Left cardiac atrium (tissue), 4 donors: ENCODE measurements around the gene CELF2. TPM values are rescaled to one million over a fixed set of nuclear protein-coding genes. Genes with fewer than 3 reads are reported as not detected.
"Not testable (repeated sequence)": the region's sequence is repeated elsewhere in the genome, so short reads cannot be mapped to it uniquely, and the experiment has no call there.

ENCODE experiments used
- ATAC-seq, 2 donors: fragments of 200-7000 bp; cut with Tn5 transposase; one replicate each; pipeline ENCODE4 v1.9.1; 2020; ENCODE audit warnings: mild to moderate bottlenecking in 2 of 2, moderate library complexity in 2 of 2
- DNase-seq: peaks from one replicate; pipeline ENCODE4 v3.0.0-alpha.2; 2020
- intact Hi-C, 2 donors: fragments of 100-400 bp; cut with DNase I; formaldehyde crosslinking; loops; one replicate each; pipeline versions ENCODE4 v1.14.1 to v1.15.1; 2022 to 2023
- total RNA-seq, 2 donors: library from RNA; stranded (reverse); fragmentation: NEBNext Ultra II Directional; extraction: Animal tissue kit (Norgen Biotek cat#: 25700); gene quantifications; one replicate each; pipeline ENCODE4 v1.2.1, GENCODE V29; 2021
- donor health status: DM: no; HTN: yes; CAD: no.
- donor health status: DM: no; HTN: yes; CAD: no; lungs with severe emphysema.
- donor health status: DM: yes; HTN: yes; CAD: no.
- donor health status: Dilated cardiomyopathy.

Gene CELF2
- total RNA-seq, 2 donors from 2014 or later = 68.4 to 72.5 TPM

GRCh38 chr10:11170993-11171851 lies 153.6 kb downstream of the CELF2 start:
- ATAC-seq = peak in 1 of 2 donors; percentile 30
- DNase-seq = no peak
- intact Hi-C loops = no loop called here

GRCh38 chr10:11173042-11173441 lies 155.4 kb downstream of the CELF2 start:
- intact Hi-C loops = no loop called here

DNA sequence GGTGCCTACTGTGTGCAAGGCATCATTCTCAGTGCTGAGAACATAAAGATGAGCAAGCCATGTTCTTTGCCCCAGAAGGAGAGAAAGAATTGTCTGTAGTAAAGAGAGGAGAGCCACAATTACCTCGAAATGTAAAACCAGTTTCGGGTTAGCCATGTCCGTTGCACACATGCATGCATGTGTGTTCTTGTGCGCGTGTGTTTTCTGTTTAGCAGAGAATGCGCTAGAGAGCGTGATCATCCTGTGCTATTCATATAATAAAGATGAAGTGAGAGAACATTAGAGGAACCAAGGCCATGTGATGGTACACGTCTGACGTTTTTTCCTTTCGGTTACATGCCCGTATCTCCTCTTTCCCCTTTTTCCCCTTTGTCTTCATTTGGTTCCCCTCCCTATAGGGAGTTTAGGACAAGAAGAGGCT lies 158.2 kb downstream of the CELF2 start:
- no peak for DNase-seq
- ATAC-seq = peak; percentile 8 to 25
- intact Hi-C loops = no loop called here

More at GRCh38 chr10:11173042-11173441, 155.4 kb downstream of the CELF2 start:
- ATAC-seq = no peak
- DNase-seq = no peak

- ATAC-seq (no peak), DNase-seq (no peak)
- intact Hi-C loops = no loop called here
These were observed 159.1 kb downstream of the CELF2 start for GRCh38 chr10:11176746-11177145.

DNA sequence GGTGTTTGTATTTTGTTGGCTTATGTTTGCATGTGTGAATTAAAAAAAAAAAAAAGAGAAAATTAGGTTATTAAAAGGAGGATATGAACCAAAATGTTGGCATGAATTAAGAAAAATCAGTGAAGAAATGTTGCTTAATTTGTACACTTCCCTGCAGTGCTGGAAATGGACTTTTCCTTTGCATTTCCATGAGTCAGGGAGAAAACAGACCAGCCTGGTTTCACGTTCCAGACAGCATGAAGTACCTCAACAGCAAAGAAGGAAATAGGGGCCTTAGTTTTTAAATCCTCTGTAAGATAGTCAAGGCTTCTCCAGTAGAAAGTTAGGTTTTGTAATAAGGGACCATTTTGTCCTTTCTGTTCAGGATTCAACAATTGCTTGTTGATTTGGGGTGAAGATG lies 159.7 kb downstream of the CELF2 start:
- no peak for DNase-seq
- intact Hi-C loops = no loop called here
- peak in 1 of 2 donors; percentile 11 for ATAC-seq

DNA sequence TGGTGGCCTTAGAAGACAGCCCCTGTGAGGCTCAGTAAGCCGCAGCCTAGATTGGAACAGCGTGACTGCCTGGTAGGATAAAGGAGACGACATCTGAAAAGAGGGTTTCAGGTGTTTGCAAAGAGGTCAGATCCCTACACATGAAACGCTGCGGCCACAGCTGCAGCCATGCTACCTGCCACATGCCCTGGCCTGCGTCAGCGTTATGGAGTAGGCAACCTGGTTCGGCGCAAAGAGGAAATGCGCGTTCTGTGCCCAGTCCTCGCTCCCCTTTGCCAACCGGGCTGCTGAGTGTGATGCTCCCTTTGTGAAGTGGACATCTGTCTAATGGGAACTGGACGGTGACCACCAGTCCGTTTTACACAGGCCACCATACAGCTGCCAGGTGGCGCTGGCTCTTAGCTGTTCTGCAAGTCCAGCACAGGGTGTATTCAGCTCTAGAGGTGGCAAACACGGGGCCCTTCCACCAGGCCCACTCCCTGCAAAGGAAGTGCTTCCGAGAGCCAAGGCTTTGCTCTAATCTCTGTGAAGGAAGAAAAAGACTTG lies 160.3 kb downstream of the CELF2 start:
- ATAC-seq (peak; percentile 32 to 39), DNase-seq (no peak)
- intact Hi-C loops = no loop called here

DNA sequence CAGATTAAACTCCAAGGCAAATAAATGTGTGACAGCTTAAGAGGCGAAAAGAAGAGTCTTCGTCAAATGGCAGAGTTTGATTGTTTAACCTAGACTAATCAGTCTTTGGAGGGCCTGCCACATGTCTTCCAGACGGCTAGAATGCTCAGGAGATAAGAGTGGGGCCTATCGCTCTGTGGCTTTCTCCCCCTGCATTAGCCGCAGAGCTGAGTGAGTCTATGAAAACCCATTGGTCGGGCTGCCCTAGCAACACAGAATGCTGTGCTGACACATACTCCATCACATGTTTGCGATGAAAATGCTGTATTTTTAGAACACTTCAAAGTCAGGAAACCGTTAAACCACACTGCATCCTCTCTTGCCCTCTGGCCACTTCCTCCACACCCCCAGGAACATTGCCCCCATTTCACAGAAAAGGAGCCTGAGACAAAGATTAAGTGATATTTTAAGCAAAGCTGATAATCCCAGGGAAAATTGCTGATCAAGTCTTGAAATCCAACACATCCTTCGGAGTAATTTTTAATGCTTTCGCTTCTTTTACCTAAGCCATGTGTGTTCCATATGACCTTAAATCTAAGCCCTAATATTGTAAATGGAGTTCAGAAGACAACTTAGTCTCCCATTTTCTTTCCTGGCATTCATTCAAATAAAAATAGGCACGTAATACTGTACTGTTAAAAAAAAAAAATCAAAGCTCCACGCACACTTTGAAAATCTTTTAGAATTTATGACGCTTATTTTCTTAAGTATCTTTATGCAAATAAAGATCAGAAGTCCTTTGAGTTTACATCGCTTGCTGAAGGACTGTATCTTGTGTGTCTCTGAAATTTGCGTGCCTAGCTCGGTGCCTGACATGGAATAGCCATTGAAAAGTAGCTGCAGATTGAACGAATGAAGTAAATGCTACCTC lies 161.2 kb downstream of the CELF2 start:
- DNase-seq = peak; percentile 37
- intact Hi-C loops = no loop called here
- ATAC-seq = peak; percentile 83 to 87

- intact Hi-C loops = no loop called here
- DNase-seq (no peak), ATAC-seq (no peak)
These were observed 161.9 kb downstream of the CELF2 start for GRCh38 chr10:11179516-11180105.

DNA sequence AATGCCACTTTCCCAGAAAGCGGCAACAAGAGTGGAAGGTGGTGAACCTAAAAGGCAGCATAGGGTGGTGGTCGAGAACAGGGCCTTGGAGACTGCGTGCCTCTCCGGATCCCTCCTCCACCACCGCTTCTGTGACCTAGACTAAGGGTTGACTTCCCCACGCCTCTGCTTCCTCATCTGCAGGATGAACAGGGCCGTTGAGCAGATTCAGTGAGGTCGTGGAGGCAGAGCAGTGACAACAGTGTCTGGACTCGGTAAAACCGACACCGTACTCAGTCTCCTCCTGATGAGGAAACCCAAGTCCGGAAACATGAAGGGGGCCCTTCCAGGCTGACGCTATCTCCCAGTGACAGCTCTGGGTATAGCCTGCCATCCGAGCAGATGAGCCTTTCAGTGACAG lies 162.6 kb downstream of the CELF2 start:
- intact Hi-C loops = no loop called here
- ATAC-seq (peak in 1 of 2 donors; percentile 21), DNase-seq (no peak)

GRCh38 chr10:11181978-11182377 lies 164.3 kb downstream of the CELF2 start:
- intact Hi-C loops = no loop called here
- peak; percentile 66 for DNase-seq

GRCh38 chr10:11183015-11183414 lies 165.3 kb downstream of the CELF2 start:
- DNase-seq = no peak
- intact Hi-C loops = no loop called here
- ATAC-seq = no peak

More at GRCh38 chr10:11181978-11182377, 164.3 kb downstream of the CELF2 start:
- ATAC-seq = peak; percentile 45 to 55

DNA sequence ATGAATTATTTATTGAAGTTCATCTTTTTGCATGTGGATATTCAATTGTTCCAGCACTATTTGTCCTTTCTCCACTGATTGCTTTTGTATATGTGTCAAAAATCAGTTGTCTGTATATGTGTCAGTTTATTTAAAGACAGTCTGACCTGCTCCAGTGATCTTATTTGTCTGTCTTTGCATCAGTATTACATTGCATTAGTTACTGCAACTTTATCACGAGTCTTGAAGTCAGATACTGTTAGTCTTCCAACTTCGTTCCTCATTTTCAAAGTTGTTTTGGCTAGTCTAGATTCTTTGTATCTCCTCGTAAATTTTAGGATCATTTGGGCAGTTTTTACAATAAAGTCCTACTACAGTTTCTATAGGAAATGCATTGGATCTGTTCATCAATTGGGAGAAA lies 166.4 kb downstream of the CELF2 start:
- ATAC-seq (no peak), DNase-seq (no peak)
- intact Hi-C loops = no loop called here

GRCh38 chr10:11185128-11185665 lies 167.5 kb downstream of the CELF2 start:
- DNase-seq, intact Hi-C loops, ATAC-seq: not testable (repeated sequence)

- intact Hi-C loops = no loop called here
These were observed 168.7 kb downstream of the CELF2 start for GRCh38 chr10:11186374-11186773.

DNA sequence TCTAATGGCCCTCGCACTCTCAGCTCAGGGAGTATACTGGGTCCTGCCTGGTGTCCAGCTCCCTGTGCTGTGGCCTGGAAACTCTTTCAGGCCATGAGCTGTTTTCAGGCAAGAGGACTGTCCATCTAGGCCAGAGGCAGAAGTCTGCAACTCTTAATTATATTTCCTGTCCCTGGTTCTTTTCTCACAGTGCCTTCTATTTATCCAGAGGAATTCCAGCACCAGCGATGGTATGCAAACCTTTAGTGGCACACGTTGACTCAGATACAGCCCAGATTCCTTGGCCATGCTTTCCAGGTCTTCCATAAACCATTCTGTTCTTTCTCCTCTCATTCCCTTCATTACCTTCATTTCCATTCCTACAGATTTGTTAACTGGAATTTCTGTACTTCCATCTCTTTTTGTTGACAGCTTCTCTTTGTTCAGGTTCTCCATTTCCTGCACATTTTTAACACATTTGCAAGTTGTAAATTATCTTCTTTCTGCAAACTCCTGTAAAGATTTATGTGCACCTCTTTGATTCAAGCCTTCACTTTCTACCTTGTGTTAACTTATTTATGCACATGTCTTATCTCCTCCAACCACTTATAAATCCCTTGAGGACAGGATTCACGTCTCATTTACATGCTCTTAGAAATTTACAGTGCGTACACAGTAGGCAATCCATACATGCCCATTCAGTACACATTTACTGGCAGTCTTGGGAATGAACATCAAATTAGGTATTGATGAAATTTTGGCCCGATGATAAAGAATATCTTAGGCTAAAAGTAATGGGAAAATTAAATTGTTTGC lies 172.1 kb downstream of the CELF2 start:
- peak in 1 of 2 donors; percentile 14 for ATAC-seq
- DNase-seq = no peak
- intact Hi-C loops = no loop called here

More at GRCh38 chr10:11186374-11186773, 168.7 kb downstream of the CELF2 start:
- no peak for ATAC-seq
- DNase-seq = no peak

- intact Hi-C loops = no loop called here
- ATAC-seq (no peak), DNase-seq (no peak)
These were observed 173.5 kb downstream of the CELF2 start for GRCh38 chr10:11191190-11191589.

- DNase-seq (no peak), ATAC-seq (peak in 1 of 2 donors; percentile 21)
- intact Hi-C loops = no loop called here
These were observed 174.0 kb downstream of the CELF2 start for GRCh38 chr10:11191678-11192077.
